HG03565 (cell line): ENCODE data around the gene FAM24B.
"Not testable (repeated sequence)": the region's sequence is repeated elsewhere in the genome, so short reads cannot be mapped to it uniquely, and the experiment has no call there.

ENCODE experiments used
- ATAC-seq: cut with Tn5 transposase; IDR thresholded peaks from one replicate; pipeline ENCODE4 v1.9.1; 2021; ENCODE audit warnings: mild to moderate bottlenecking, moderate library complexity; ENCODE audit not compliant: unreplicated experiment

Gene FAM24B

GRCh38 chr10:122879339-122880273, at the start of gene FAM24B:
FAM24B (minus strand) TSS chr10:122879581; CDS start chr10:122850515, 29,066 bp downstream.
- ATAC-seq, result peak; percentile 74

- ATAC-seq, result no peak
Measured at GRCh38 chr10:122915700-122916099, 36.3 kb upstream of the FAM24B start.

GRCh38 chr10:122911889-122912484, 32.6 kb upstream of the FAM24B start:
- no peak for ATAC-seq

GRCh38 chr10:122910310-122910709, 30.9 kb upstream of the FAM24B start, which contains the start of gene FAM24A:
FAM24A (plus strand) TSS chr10:122910610; CDS start chr10:122911635, 1,025 bp downstream.
- ATAC-seq, result no peak

- not testable (repeated sequence) for ATAC-seq
Measured at GRCh38 chr10:122903861-122904260, 24.5 kb upstream of the FAM24B start.

GRCh38 chr10:122894261-122894944, 15.0 kb upstream of the FAM24B start:
- ATAC-seq, result no peak

- no peak for ATAC-seq
Measured at GRCh38 chr10:122884166-122884565, 4.8 kb upstream of the FAM24B start.

GRCh38 chr10:122882766-122883165, 3.4 kb upstream of the FAM24B start:
- ATAC-seq, result no peak

GRCh38 chr10:122878799-122879338, 512 bp downstream of the FAM24B start:
- no peak for ATAC-seq

- no peak for ATAC-seq
Measured at GRCh38 chr10:122877264-122877663, 2.1 kb downstream of the FAM24B start.

GRCh38 chr10:122876467-122876855, 2.9 kb downstream of the FAM24B start:
- no peak for ATAC-seq

GRCh38 chr10:122875843-122876466, 3.4 kb downstream of the FAM24B start:
- ATAC-seq, result no peak

- ATAC-seq, result not testable (repeated sequence)
Measured at GRCh38 chr10:122871947-122872346, 7.4 kb downstream of the FAM24B start.

GRCh38 chr10:122868768-122869167, 10.6 kb downstream of the FAM24B start:
- ATAC-seq, result not testable (repeated sequence)

GRCh38 chr10:122866757-122867482, 12.5 kb downstream of the FAM24B start:
- not testable (repeated sequence) for ATAC-seq

- no peak for ATAC-seq
Measured at GRCh38 chr10:122864901-122865300, 14.5 kb downstream of the FAM24B start.

- ATAC-seq, result no peak
Measured at GRCh38 chr10:122864194-122864592, 15.2 kb downstream of the FAM24B start.

- no peak for ATAC-seq
Measured at GRCh38 chr10:122863216-122864193, 15.9 kb downstream of the FAM24B start.

- no peak for ATAC-seq
Measured at GRCh38 chr10:122861711-122862161, 17.6 kb downstream of the FAM24B start.
